ENCODE results near the gene CSN1S1.

CSN1S1 gene

DNA sequence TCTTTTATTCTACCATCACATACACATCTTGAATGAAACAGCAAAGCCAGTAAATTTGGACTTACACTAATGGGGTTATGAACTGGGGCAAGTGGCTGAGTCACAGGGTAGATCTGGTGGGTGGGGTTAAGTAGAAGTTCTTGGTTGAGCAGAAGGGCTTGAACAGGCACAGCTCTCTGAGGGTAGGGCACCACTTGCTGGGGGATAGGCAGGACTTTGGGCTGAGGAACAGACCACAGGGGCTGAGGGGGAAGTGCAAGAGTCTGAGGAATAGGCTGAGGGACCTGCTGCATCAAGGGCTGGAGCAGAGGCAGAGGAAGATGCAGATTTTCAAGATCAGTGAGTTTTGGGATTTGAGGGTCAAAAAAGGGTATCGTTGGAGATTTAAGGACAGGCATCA is 26.3 kb downstream of the CSN1S1 start:
- H3K27me3 ChIP-seq (ENCODE audit: control insufficient read depth, insufficient read depth, low read length), result no peaks in the 10 kb centered on the region
- H3K36me3 ChIP-seq (ENCODE audit: control insufficient read depth, insufficient read depth, low read length), result no peaks in the 10 kb centered on the region
- H3K9me3 ChIP-seq (ENCODE audit: control insufficient read depth, low read length), result no peaks in the 10 kb centered on the region
- no peaks in the 10 kb centered on the region for H3K79me2 ChIP-seq
- no peak overlapping the region for H3K4me2 ChIP-seq (ENCODE audit: low read length)
- TF ChIP-seq, protein P1, sequence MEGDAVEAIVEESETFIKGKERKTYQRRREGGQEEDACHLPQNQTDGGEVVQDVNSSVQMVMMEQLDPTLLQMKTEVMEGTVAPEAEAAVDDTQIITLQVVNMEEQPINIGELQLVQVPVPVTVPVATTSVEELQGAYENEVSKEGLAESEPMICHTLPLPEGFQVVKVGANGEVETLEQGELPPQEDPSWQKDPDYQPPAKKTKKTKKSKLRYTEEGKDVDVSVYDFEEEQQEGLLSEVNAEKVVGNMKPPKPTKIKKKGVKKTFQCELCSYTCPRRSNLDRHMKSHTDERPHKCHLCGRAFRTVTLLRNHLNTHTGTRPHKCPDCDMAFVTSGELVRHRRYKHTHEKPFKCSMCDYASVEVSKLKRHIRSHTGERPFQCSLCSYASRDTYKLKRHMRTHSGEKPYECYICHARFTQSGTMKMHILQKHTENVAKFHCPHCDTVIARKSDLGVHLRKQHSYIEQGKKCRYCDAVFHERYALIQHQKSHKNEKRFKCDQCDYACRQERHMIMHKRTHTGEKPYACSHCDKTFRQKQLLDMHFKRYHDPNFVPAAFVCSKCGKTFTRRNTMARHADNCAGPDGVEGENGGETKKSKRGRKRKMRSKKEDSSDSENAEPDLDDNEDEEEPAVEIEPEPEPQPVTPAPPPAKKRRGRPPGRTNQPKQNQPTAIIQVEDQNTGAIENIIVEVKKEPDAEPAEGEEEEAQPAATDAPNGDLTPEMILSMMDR (IDR thresholded peaks at IDR 0.05), result no peak
- H3K27ac ChIP-seq, result no peak overlapping the region
- no peaks in the 10 kb centered on the region for H3K4me1 ChIP-seq
- H3K9ac ChIP-seq, result no peak overlapping the region
- no peak overlapping the region for H3K4me3 ChIP-seq (ENCODE audit: low read depth, low read length)
- H2AFZ ChIP-seq, result no peak overlapping the region

DNA sequence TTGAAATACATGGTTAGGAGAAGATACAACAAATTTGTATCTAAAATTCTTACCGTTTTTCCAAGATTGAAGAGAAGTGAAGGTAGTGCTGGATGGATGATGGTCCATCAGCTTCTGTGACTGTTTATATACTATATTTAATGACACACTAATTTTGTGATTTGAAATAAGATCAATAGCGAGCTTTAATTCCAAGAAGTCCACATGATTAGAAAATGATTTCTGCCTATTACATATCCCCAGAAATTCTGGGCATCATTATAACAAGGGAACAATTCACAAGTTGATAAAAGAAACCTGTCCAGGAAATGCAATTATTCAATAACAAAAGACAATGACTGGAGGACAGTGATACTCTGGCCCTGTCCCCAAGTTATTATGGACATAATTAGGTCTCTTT is 34.8 kb downstream of the CSN1S1 start, which contains the start of gene CSN2:
CSN2 (minus strand) TSS at position 101 of the 400 bp plus-strand sequence. CDS start 4,733 bp downstream, outside the sequence.
- no peak within 1 kb of the TSS for H3K4me3 ChIP-seq (ENCODE audit: low read depth, low read length)
- H3K9me3 ChIP-seq (ENCODE audit: control insufficient read depth, low read length), result no peaks in the 10 kb centered on the region
- H2AFZ ChIP-seq, result no peak within 1 kb of the TSS
- H3K79me2 ChIP-seq, result no peaks in the 10 kb centered on the region
- H3K27me3 ChIP-seq (ENCODE audit: control insufficient read depth, insufficient read depth, low read length), result no peaks in the 10 kb centered on the region
- no peaks in the 10 kb centered on the region for H3K36me3 ChIP-seq (ENCODE audit: control insufficient read depth, insufficient read depth, low read length)
- H3K4me2 ChIP-seq (ENCODE audit: low read length), result no peak within 1 kb of the TSS
- H3K9ac ChIP-seq, result no peak within 1 kb of the TSS
- TF ChIP-seq, protein P1 (IDR thresholded peaks at IDR 0.05), result no peak
- no peaks in the 10 kb centered on the region for H3K4me1 ChIP-seq
- no peak within 1 kb of the TSS for H3K27ac ChIP-seq

DNA sequence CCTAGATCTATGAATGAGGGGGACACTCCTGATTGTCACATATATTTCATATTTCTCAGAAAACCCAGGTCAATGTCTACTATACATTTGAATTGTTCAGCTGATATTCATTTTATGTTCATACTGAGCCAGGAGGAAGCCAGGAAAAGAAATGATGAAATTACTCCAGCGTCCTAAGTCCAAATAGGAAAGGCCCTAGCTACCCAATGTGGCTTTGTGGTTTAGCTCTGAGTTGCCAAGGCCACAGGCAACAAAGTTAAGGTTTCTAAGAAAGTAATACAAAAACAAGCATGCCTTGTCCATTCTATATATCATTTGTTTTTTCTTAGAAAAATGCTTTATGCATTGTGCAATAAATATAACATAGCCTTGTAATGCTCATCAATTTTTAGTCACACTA is 39.2 kb downstream of the CSN1S1 start:
- Histone ChIP-seq H3K4me2 (ENCODE audit: low read length) (no peak overlapping the region), H3K4me3 (ENCODE audit: low read depth, low read length) (no peak overlapping the region), H3K9me3 (ENCODE audit: control insufficient read depth, low read length) (no peaks in the 10 kb centered on the region), H3K4me1 (no peaks in the 10 kb centered on the region), H3K36me3 (ENCODE audit: control insufficient read depth, insufficient read depth, low read length) (no peaks in the 10 kb centered on the region), H2AFZ (no peak overlapping the region), H3K27me3 (ENCODE audit: control insufficient read depth, insufficient read depth, low read length) (no peaks in the 10 kb centered on the region), H3K9ac (no peak overlapping the region), H3K79me2 (no peaks in the 10 kb centered on the region), H3K27ac (no peak overlapping the region)
- TF ChIP-seq, protein P1 (IDR thresholded peaks at IDR 0.05), result no peak

DNA sequence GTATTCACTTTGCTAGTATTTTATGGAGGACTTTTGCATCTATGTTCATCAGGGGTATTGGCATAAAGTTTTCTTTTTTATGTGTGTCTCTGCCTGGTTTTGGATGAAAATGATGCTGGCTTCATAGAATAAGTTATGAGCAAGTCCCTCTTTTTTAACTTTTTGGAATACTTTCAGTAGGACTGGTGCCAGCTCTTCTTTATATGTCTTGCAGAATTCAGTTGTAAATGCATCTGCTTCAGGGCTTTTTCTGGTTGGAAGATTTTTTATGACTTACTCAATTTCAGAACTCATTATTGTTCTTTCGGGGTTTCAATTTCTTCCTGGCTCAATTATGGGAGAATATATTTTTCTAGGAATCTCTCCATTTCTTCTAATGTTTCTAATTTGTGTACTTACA is 43.8 kb downstream of the CSN1S1 start:
- no peak overlapping the region for H2AFZ ChIP-seq
- no peak overlapping the region for H3K4me3 ChIP-seq (ENCODE audit: low read depth, low read length)
- no peak overlapping the region for H3K27ac ChIP-seq
- TF ChIP-seq, protein P1 (IDR thresholded peaks at IDR 0.05), result no peak
- H3K9ac ChIP-seq, result no peak overlapping the region
- H3K9me3 ChIP-seq (ENCODE audit: control insufficient read depth, low read length), result no peaks in the 10 kb centered on the region
- H3K4me2 ChIP-seq (ENCODE audit: low read length), result no peak overlapping the region
- H3K4me1 ChIP-seq, result no peaks in the 10 kb centered on the region
- H3K27me3 ChIP-seq (ENCODE audit: control insufficient read depth, insufficient read depth, low read length), result no peaks in the 10 kb centered on the region
- no peaks in the 10 kb centered on the region for H3K36me3 ChIP-seq (ENCODE audit: control insufficient read depth, insufficient read depth, low read length)
- H3K79me2 ChIP-seq, result no peaks in the 10 kb centered on the region

DNA sequence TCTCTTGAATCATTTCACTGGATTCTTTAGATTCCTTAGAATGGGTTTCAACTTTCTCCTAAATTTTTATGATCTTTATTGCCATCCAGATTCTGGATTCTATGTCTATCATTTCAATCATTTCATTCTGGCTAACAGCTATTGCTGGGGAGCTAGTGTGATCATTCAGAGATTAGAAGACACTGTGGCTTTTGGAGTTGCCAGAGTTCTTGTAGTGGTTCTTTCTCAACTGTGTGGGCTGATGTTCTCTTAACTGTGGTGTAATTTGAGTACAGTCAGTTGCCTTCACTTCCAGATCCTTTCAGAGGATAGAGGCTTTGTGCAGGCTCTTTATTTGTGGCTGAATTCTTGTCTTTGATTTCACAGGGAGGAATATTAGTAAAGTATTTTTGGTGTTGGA is 46.7 kb downstream of the CSN1S1 start:
- H3K4me2 ChIP-seq (ENCODE audit: low read length), result no peak overlapping the region
- no peaks in the 10 kb centered on the region for H3K9me3 ChIP-seq (ENCODE audit: control insufficient read depth, low read length)
- no peaks in the 10 kb centered on the region for H3K79me2 ChIP-seq
- H3K4me1 ChIP-seq, result no peaks in the 10 kb centered on the region
- H3K9ac ChIP-seq, result no peak overlapping the region
- TF ChIP-seq, protein P1 (IDR thresholded peaks at IDR 0.05), result no peak
- no peaks in the 10 kb centered on the region for H3K27me3 ChIP-seq (ENCODE audit: control insufficient read depth, insufficient read depth, low read length)
- no peak overlapping the region for H3K27ac ChIP-seq
- H3K36me3 ChIP-seq (ENCODE audit: control insufficient read depth, insufficient read depth, low read length), result no peaks in the 10 kb centered on the region
- no peak overlapping the region for H2AFZ ChIP-seq
- H3K4me3 ChIP-seq (ENCODE audit: low read depth, low read length), result no peak overlapping the region

All from parathyroid adenoma (tissue), 2 donors.